Measurements from ENCODE around the gene ZNF212.

ZNF212 gene

GRCh38 chr7:149294634-149295480, 55.4 kb downstream of the ZNF212 start:
- ChIA-PET CTCF (interaction anchor here (0.7 to 1.0 kb wide), 2 partner anchors 14 to 15 kb away, joined by 3 read pairs; no protein-coding TSS in a partner anchor), POLR2A (no interaction called here)
- H3K4me3 ChIP-seq (ENCODE audit: low read depth, low read length): no peak overlapping the region
- no peak for DNase-seq (ENCODE audit: low read depth, low spot score)
- no peak for TF ChIP-seq CTCF (IDR thresholded peaks at IDR 0.05; ENCODE audit: insufficient read depth, low read length, missing control alignments)

GRCh38 chr7:149295481-149295850, 56.0 kb downstream of the ZNF212 start:
- TF ChIP-seq CTCF (IDR thresholded peaks at IDR 0.05; ENCODE audit: insufficient read depth, low read length, missing control alignments): no peak
- ChIA-PET POLR2A (no interaction called here), CTCF (interaction anchor here (0.7 kb wide), 1 partner anchor 14 kb away, joined by 3 read pairs; no protein-coding TSS in a partner anchor)
- no peak for DNase-seq (ENCODE audit: low read depth, low spot score)
- H3K4me3 ChIP-seq (ENCODE audit: low read depth, low read length): no peak overlapping the region

- no peak overlapping the region for H3K4me3 ChIP-seq (ENCODE audit: low read depth, low read length)
- no peak for TF ChIP-seq CTCF (IDR thresholded peaks at IDR 0.05; ENCODE audit: insufficient read depth, low read length, missing control alignments)
- ChIA-PET POLR2A (no interaction called here), CTCF (no interaction called here)
- DNase-seq (ENCODE audit: low read depth, low spot score): no peak
Observed at GRCh38 chr7:149296368-149296767, 56.9 kb downstream of the ZNF212 start.

- no peak for DNase-seq (ENCODE audit: low read depth, low spot score)
- TF ChIP-seq CTCF (IDR thresholded peaks at IDR 0.05; ENCODE audit: insufficient read depth, low read length, missing control alignments): no peak
- no peak overlapping the region for H3K4me3 ChIP-seq (ENCODE audit: low read depth, low read length)
- CTCF ChIA-PET: interaction anchor here (4.2 kb wide), 1 partner anchor 13 kb away, joined by 20 read pairs; no protein-coding TSS in a partner anchor
- POLR2A ChIA-PET: no interaction called here
Observed at GRCh38 chr7:149297034-149297755, 57.7 kb downstream of the ZNF212 start.

GRCh38 chr7:149300620-149301285, 61.3 kb downstream of the ZNF212 start:
- no peak for TF ChIP-seq CTCF (IDR thresholded peaks at IDR 0.05; ENCODE audit: insufficient read depth, low read length, missing control alignments)
- no peak overlapping the region for H3K4me3 ChIP-seq (ENCODE audit: low read depth, low read length)
- CTCF ChIA-PET: interaction anchor here (4.2 kb wide), 1 partner anchor 10 kb away, joined by 20 read pairs; no protein-coding TSS in a partner anchor
- POLR2A ChIA-PET: no interaction called here
- no peak for DNase-seq (ENCODE audit: low read depth, low spot score)

GRCh38 chr7:149302222-149302621, 62.8 kb downstream of the ZNF212 start:
- DNase-seq (ENCODE audit: low read depth, low spot score): no peak
- no peak for TF ChIP-seq CTCF (IDR thresholded peaks at IDR 0.05; ENCODE audit: insufficient read depth, low read length, missing control alignments)
- no peak overlapping the region for H3K4me3 ChIP-seq (ENCODE audit: low read depth, low read length)
- ChIA-PET POLR2A (no interaction called here), CTCF (no interaction called here)
